Epithelial cell of esophagus (primary cell): Measurements from ENCODE around the gene ATXN7.
A peak's percentile ranks its signal among the peaks of the same experiment; 100 is the strongest.

Source experiments
- DNase-seq: peaks from one replicate; pipeline ENCODE4 v3.0.0; 2010; ENCODE audit warnings: low read depth
- H3K4me3 ChIP-seq: 2 replicates; pipeline ENCODE4 v1.5.1; 2011; ENCODE audit warnings: mild to moderate bottlenecking, low read length, control low read depth
- CTCF ChIP-seq: IDR thresholded peaks from 2 replicates; pipeline ENCODE4 v1.5.1; 2011; ENCODE audit warnings: low read depth, mild to moderate bottlenecking, low read length, control low read depth, inconsistent platforms; ENCODE audit not compliant: insufficient read depth; ENCODE audit errors: missing control alignments

Gene ATXN7

GRCh38 chr3:63980019-63980418 lies 116.4 kb downstream of the ATXN7 start:
- no peak for TF ChIP-seq CTCF
- no peak overlapping the region for H3K4me3 ChIP-seq
- DNase-seq = no peak

GRCh38 chr3:63980830-63981498 lies 117.3 kb downstream of the ATXN7 start:
- no peak for DNase-seq
- no peak for TF ChIP-seq CTCF
- no peak overlapping the region for H3K4me3 ChIP-seq

GRCh38 chr3:63981980-63982379 lies 118.3 kb downstream of the ATXN7 start:
- DNase-seq = no peak
- no peak overlapping the region for H3K4me3 ChIP-seq
- no peak for TF ChIP-seq CTCF

GRCh38 chr3:63984391-63984790 lies 120.7 kb downstream of the ATXN7 start:
- no peak overlapping the region for H3K4me3 ChIP-seq
- no peak for DNase-seq
- TF ChIP-seq CTCF = no peak

GRCh38 chr3:63986146-63986545 lies 122.5 kb downstream of the ATXN7 start:
- H3K4me3 ChIP-seq = no peak overlapping the region
- DNase-seq = no peak
- no peak for TF ChIP-seq CTCF

GRCh38 chr3:63986831-63987230 lies 123.2 kb downstream of the ATXN7 start:
- DNase-seq = peak; percentile 4

More at GRCh38 chr3:63986831-63987230, 123.2 kb downstream of the ATXN7 start:
- TF ChIP-seq CTCF = no peak
- no peak overlapping the region for H3K4me3 ChIP-seq
